WTC11 (cell line): ENCODE data around the gene MSI2. TPM values are rescaled to one million over a fixed set of nuclear protein-coding genes. Genes with fewer than 3 reads are reported as not detected.

ENCODE experiments used
- ATAC-seq: fragments of 200-7000 bp; cut with Tn5 transposase; 2 replicates; pipeline ENCODE4 v1.10.0; 2021; ENCODE audit warnings: mild to moderate bottlenecking, moderate library complexity
- CTCF ChIA-PET: fragments of 300-600 bp; sonication (Branson Sonifier 250); formaldehyde crosslinking; loops from one replicate; lab custom pipeline; 2021; ENCODE audit warnings: antibody characterized with exemption; lab: Charles Lee
- POLR2A ChIA-PET: fragments of 350-600 bp; sonication (Branson Sonifier 250); formaldehyde crosslinking; loops from one replicate; lab custom pipeline; 2021; ENCODE audit warnings: antibody characterized with exemption; lab: Charles Lee
- DNase-seq: peaks from one replicate; pipeline ENCODE4 v3.0.0; 2021; ENCODE audit warnings: low spot score
- H3K27ac Mint-ChIP-seq: 2 replicates; pipeline ENCODE4 v1.8.0; 2021; ENCODE audit warnings: mixed read lengths
- H3K27me3 Mint-ChIP-seq: 2 replicates; pipeline ENCODE4 v1.8.0; 2021; ENCODE audit warnings: low read depth, mild to moderate bottlenecking, moderate library complexity, mixed read lengths
- H3K36me3 Mint-ChIP-seq: 2 replicates; pipeline ENCODE4 v1.8.0; 2021; ENCODE audit warnings: mixed read lengths
- H3K4me1 Mint-ChIP-seq: 2 replicates; pipeline ENCODE4 v1.8.0; 2022; ENCODE audit warnings: mixed read lengths
- H3K4me3 Mint-ChIP-seq: 2 replicates; pipeline ENCODE4 v1.8.0; 2021; ENCODE audit warnings: mild to moderate bottlenecking, moderate library complexity, mixed read lengths
- H3K9me3 Mint-ChIP-seq: 2 replicates; pipeline ENCODE4 v1.8.0; 2021; ENCODE audit warnings: mixed read lengths
- ATF2 ChIP-seq: sonication (generic); formaldehyde crosslinking; IDR thresholded peaks from 2 replicates; pipeline ENCODE4 v1.8.1; 2022; ENCODE audit warnings: low read depth, missing genetic modification reagents, borderline replicate concordance
- CREM ChIP-seq: sonication (generic); formaldehyde crosslinking; IDR thresholded peaks from 2 replicates; pipeline ENCODE4 v1.8.1; 2022; ENCODE audit warnings: mild to moderate bottlenecking, missing genetic modification reagents, moderate library complexity
- CTCF ChIP-seq: fragments of 200-600 bp; IDR thresholded peaks from 2 replicates; pipeline ENCODE4 v1.8.0; 2022; ENCODE audit warnings: antibody characterized with exemption
- E2F4 ChIP-seq: sonication (generic); formaldehyde crosslinking; IDR thresholded peaks from 2 replicates; pipeline ENCODE4 v1.8.1; 2022; ENCODE audit warnings: low read depth, mild to moderate bottlenecking, moderate library complexity, missing genetic modification reagents, borderline replicate concordance
- ETV6 ChIP-seq: sonication (generic); formaldehyde crosslinking; IDR thresholded peaks from 2 replicates; pipeline ENCODE4 v1.8.1; 2022; ENCODE audit warnings: mild to moderate bottlenecking, missing genetic modification reagents
- FOXK1 ChIP-seq: sonication (generic); formaldehyde crosslinking; IDR thresholded peaks from 2 replicates; pipeline ENCODE4 v1.8.0; 2022; ENCODE audit warnings: mild to moderate bottlenecking, moderate library complexity, missing genetic modification reagents
- GRHL2 ChIP-seq: fragments of 250-450 bp; sonication (Bioruptor Pico); IDR thresholded peaks from 2 replicates; pipeline ENCODE4 v1.8.0; 2022; ENCODE audit warnings: mild to moderate bottlenecking, moderate library complexity; ENCODE audit not compliant: insufficient replicate concordance, severe bottlenecking
- JAZF1 ChIP-seq: fragments of 250-450 bp; sonication (Bioruptor Pico); IDR thresholded peaks from 2 replicates; pipeline ENCODE4 v1.9.0; 2021; ENCODE audit warnings: moderate library complexity, mild to moderate bottlenecking, inconsistent platforms
- MXD4 ChIP-seq: fragments of 250-450 bp; sonication (Bioruptor Pico); IDR thresholded peaks from 2 replicates; pipeline ENCODE4 v1.8.0; 2021; ENCODE audit warnings: mild to moderate bottlenecking, moderate library complexity, borderline replicate concordance
- NR3C1 ChIP-seq: sonication (generic); formaldehyde crosslinking; conservative IDR thresholded peaks from 2 replicates; pipeline ENCODE4 v1.8.1; 2023; ENCODE audit warnings: low read depth, mild to moderate bottlenecking, missing genetic modification reagents
- OVOL2 ChIP-seq: fragments of 250-450 bp; sonication (Bioruptor Pico); IDR thresholded peaks from 2 replicates; pipeline ENCODE4 v1.9.0; 2021; ENCODE audit warnings: mild to moderate bottlenecking, borderline replicate concordance
- PRDM15 ChIP-seq: sonication (generic); formaldehyde crosslinking; IDR thresholded peaks from 2 replicates; pipeline ENCODE4 v1.8.0; 2022; ENCODE audit warnings: missing genetic modification reagents
- PRRX2 ChIP-seq: fragments of 250-450 bp; sonication (Bioruptor Pico); IDR thresholded peaks from 2 replicates; pipeline ENCODE4 v1.8.0; 2021; ENCODE audit warnings: mild to moderate bottlenecking
- RELA ChIP-seq: sonication (generic); formaldehyde crosslinking; IDR thresholded peaks from 2 replicates; pipeline ENCODE4 v1.8.1; 2022; ENCODE audit warnings: missing genetic modification reagents, mild to moderate bottlenecking, borderline replicate concordance
- SP1 ChIP-seq: sonication (generic); formaldehyde crosslinking; conservative IDR thresholded peaks from 2 replicates; pipeline ENCODE4 v1.8.1; 2022; ENCODE audit warnings: missing genetic modification reagents
- STAT6 ChIP-seq: sonication (generic); formaldehyde crosslinking; conservative IDR thresholded peaks from 2 replicates; pipeline ENCODE4 v1.8.1; 2023; ENCODE audit warnings: mild to moderate bottlenecking, low read depth, missing genetic modification reagents, moderate library complexity
- TEAD1 ChIP-seq: sonication (generic); formaldehyde crosslinking; IDR thresholded peaks from 2 replicates; pipeline ENCODE4 v1.8.0; 2022; ENCODE audit warnings: mild to moderate bottlenecking, missing genetic modification reagents
- TEAD4 ChIP-seq: sonication (generic); formaldehyde crosslinking; IDR thresholded peaks from 2 replicates; pipeline ENCODE4 v1.8.0; 2022; ENCODE audit warnings: mild to moderate bottlenecking, missing genetic modification reagents
- TP53 ChIP-seq: sonication (generic); formaldehyde crosslinking; IDR thresholded peaks from 2 replicates; pipeline ENCODE4 v1.8.1; 2023; ENCODE audit warnings: mild to moderate bottlenecking, missing genetic modification reagents
- ZBTB21 ChIP-seq: sonication (generic); formaldehyde crosslinking; IDR thresholded peaks from 2 replicates; pipeline ENCODE4 v1.8.1; 2023; ENCODE audit warnings: mild to moderate bottlenecking, missing genetic modification reagents, borderline replicate concordance
- ZNF423 ChIP-seq: fragments of 250-450 bp; sonication (Bioruptor Pico); IDR thresholded peaks from 2 replicates; pipeline ENCODE4 v2.1.2; 2022; ENCODE audit warnings: mild to moderate bottlenecking, moderate library complexity
- total RNA-seq: library from RNA; stranded (reverse); gene quantifications from 3 replicates; pipeline ENCODE4 v1.2.3, GENCODE V29; 2021

MSI2 gene
- total RNA-seq, 1 experiment from 2014 or later, result 82.1 TPM

GRCh38 chr17:57395721-57396321 lies 139.5 kb downstream of the MSI2 start (continued):
- no peak for TF ChIP-seq FOXK1 (CRISPR knock-in tag)
- TF ChIP-seq TEAD1 (CRISPR knock-in tag), result no peak
- TF ChIP-seq, all 79 proteins: peak for 0

GRCh38 chr17:57396511-57396921 lies 140.2 kb downstream of the MSI2 start:
- TF ChIP-seq TEAD4 (CRISPR knock-in tag), result no peak
- no peak for TF ChIP-seq NR3C1
- no peak for TF ChIP-seq ZBTB21
- TF ChIP-seq OVOL2, result no peak
- no peak for TF ChIP-seq CREM (CRISPR knock-in tag)
- no peak for TF ChIP-seq TP53 (CRISPR knock-in tag)
- TF ChIP-seq MXD4 (CRISPR knock-in tag), result no peak
- no peak for TF ChIP-seq RELA (CRISPR knock-in tag)
- TF ChIP-seq GRHL2 (CRISPR knock-in tag), result no peak
- TF ChIP-seq ETV6, result no peak
- no peak for TF ChIP-seq PRDM15 (CRISPR knock-in tag)
- TF ChIP-seq E2F4, result no peak
- no peak for TF ChIP-seq PRRX2
- TF ChIP-seq SP1 (CRISPR knock-in tag), result no peak
- no peak for TF ChIP-seq ATF2 (CRISPR knock-in tag)
- TF ChIP-seq CTCF, result no peak
- no peak for TF ChIP-seq ZNF423 (CRISPR knock-in tag)
- TF ChIP-seq JAZF1 (CRISPR knock-in tag), result no peak
- TF ChIP-seq STAT6 (CRISPR knock-in tag), result no peak
- ChIA-PET CTCF (interaction anchor here (0.6 kb wide), 1 partner anchor 99 kb away, joined by 5 read pairs; no protein-coding TSS in a partner anchor), POLR2A (interaction anchor here (1.1 kb wide), 1 partner anchor 12 kb away, joined by 3 read pairs; no protein-coding TSS in a partner anchor)
- DNase-seq (no peak), ATAC-seq (no peak; the same call in 1 of the 2 replicates)
- Mint-ChIP-seq H3K27me3 (no peaks in the 10 kb centered on the region), H3K27ac (no peak overlapping the region), H3K9me3 (peaks cover 24% of the 10 kb centered on the region), H3K4me3 (no peak overlapping the region), H3K4me1 (peaks cover 44% of the 10 kb centered on the region), H3K36me3 (peaks cover 27% of the 10 kb centered on the region)
